HK-2 (cell line): Measurements from ENCODE around the gene WNT9A.

Source experiments
- DNase-seq: peaks from one replicate; pipeline ENCODE4 v3.0.0-alpha.2; 2018; ENCODE audit not compliant: unreplicated experiment

The WNT9A gene

DNA sequence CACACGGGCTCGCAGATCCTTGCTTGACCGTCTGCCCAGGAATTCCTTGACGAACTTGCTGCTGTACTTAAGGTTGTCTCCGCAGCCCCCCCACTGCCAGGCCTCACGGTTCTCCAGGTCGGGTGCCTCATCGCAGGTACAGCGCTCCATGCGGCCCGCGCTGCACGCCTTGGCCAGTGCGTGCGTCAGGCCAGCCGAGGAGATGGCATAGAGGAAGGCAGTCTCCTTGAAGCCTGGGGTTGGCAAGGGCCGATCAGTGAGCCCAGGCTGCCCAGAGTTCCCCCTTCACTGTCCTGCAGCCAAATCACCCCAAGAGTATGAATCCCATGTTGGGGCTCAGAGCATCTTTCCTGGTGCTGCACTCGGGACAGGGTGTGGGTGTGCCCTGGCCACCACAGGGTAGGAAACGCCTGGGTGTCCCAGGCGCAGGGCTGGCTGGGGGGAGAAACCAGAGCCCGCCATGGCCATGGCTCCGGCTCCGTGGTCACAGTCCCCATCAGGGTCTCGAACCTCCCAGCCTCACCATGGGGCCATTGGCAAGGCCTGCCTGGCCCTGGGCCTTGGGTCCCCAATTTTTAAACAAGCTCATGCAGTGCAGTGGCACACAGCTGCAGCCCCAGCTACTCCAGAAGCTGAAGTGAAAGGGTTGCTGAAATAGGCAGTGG, 23.4 kb downstream of the WNT9A start:
- no peak for DNase-seq

DNA sequence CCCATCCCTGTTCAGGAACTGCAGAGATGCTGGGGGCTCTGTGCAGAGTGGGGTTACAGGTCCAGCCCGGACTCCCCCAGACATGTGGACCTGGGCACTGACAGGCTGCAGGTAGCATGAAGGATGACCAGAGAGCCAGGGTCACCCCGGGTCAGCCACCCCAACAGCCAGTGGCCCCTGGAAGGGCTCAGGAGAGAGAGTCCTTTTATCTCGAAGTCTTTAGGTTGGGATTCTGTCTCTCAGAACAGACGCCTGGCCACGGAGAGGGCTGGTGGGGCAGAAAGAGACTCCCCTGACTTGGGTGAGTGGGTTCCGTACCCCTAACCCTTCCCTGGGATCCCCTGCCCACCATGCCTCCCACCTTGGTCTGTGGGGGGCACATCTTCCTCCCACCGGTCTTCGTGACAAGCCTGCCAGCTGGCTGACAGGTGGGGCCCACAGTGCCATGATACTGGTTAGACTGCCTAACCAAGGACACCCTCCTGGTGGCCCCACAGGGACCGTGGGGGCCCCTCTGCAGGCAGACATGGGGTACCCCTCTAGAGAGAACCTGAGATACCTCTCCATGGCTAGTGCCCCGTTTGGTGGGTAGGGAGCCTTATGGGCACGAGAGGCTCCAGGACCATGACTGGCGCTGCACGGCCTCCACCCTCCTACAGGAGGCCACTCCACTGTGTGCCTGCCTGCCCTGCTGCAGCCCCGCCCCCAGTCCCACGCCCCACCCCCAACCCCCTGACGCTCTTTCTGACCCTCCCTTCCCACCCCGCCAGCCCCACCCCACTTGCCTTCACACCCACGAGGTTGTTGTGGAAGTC, 24.2 kb downstream of the WNT9A start:
- no peak for DNase-seq

DNA sequence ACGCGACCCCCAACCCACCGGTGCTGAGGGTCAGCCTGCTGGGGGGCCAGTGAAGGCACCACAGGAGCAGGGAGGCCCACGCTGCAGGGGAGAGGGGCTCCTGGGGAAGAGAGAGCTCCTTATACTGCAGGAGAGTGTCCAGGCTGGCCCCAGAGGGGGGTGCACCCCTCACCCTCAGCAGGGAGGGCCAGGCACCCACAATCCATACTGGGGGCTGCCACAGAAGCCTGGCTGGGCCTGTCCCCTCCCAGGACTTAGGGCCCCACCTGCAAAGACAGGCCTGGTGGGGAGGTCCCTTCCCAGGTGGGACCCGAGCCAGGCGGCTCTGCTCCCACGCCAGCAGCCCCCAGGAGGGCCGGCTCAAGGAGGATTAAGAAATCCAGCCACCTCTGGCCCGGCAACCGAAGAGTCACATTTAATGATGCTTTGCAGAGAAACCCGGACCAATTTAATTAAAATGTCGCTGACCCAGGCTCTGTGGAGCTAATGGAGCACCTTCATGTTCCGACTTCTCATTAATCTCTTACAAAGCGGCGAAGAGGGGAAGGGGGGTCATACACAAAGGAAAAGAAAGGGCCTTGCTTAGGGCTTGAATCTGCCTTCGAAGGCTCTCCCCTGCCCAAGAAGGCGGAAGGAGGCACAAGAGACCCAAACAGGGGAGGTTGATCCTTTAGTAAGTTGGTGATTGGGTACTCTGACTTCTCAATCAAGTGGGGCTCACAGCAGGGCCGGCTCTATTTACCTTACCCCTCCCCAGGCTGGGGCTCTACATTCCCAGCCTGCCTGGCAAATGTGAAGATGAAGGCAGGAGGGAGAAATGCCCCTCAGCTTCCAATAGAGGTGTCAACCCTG, 25.0 kb downstream of the WNT9A start:
- no peak for DNase-seq

DNA sequence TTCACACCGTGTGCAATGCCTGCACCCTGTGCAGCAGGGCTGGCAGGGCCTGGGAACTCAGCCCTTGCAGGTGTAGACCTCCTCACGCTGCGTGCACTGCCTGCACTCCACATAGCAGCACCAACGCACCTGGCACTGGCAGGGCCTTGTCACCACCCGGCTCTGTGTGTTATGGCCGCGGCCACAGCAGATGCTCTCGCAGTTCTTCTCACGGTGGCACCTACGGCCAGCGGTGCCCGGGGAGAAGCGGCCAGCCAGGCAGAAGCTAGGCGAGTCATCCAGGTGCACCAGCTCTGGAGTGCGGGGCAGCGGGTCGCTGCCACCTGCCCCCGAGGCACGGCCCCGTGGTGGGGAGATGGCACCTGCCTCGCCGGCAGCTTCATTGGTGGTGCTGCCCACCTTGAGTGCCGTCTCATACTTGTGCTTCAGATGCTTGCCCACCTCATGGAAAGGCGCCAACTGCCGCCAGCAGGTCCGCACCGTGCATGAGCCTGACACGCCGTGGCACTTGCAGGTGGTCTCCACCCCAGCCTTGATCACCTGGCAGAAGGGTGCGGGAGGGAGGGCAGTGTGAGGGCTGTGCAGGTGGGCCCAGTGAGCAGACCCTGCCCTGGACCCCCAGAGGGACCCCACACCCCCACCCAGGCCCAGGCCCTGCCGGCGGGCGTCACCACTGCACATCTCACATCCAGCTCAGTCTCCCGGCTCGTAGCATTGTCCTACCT, 26.1 kb downstream of the WNT9A start:
- no peak for DNase-seq

DNA sequence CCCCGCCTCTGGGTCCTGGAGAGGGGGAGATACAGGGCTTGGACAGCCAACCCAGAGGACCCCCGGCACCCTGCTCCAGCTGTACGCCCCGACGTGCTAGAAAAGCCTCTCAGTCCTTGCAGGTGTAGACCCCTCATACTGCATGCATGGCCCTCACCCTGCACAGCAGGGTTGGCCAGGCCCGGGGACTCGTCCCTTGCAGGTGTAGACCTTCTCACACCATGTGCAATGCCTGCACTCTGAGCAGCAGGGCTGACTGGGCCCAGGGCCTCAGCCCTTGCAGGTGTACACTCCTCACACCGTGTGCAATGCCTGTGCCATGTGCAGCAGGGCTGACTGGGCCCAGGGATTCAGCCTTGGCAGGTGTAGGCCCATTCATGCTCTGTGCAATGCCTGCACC, 26.8 kb downstream of the WNT9A start:
- no peak for DNase-seq

DNA sequence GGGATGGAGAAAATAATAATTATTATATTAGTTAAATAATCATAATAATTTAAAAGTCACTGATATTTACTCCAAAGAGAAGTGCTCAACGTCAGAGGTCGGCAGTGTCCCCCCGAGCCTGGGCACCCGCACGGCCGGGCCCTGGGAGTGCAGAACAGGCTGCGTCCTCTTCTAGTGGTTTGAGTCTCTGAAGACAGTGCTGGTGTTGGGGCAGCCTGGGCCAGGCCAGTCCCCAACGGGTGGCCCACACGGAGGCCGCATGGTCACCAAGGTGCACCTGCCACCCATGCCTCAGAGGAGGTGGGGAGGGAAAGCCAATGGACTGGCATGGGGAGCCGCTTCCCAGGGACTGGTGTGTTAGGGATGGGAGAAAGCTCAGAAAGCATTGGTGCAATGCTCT, 27.3 kb downstream of the WNT9A start:
- no peak for DNase-seq

DNA sequence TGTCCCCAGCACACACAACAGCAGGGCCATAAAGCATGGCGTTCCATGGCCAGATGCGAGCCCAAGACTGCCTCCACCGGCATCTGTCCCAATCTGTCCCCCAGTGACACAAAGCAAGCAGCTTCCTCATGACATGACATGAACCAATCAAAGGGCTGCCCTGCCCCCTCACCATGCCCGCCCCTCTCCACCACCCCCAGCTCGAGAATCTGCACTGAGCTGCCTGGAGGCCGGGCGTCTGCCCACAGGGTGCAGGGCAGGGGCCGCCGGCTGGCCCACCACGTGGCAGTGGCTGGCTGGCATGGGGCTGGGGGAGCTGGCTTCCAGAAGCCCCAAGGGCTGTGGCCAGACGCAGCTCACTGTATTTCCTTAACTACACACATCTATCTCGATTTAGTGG, 27.8 kb downstream of the WNT9A start:
- no peak for DNase-seq

DNA sequence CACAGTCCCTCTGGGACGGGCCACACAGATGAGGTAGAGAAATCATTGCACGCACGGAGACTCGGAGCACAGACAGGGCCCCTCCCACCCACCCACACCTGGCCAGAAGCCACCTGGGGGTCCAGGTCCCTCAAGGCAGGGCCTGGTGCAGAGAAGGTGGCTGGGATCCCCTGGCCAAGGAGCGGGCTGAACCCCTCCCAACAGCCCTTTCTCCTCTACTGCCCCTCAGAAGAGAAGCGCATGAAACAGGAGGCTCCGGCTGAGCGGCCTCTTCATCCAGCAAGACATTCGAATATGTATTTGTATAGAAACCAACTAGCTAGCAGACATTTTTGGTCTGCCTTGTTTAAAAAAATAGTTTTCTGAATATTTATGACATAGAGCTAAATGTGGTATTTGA, 29.0 kb downstream of the WNT9A start:
- DNase-seq, result no peak

DNA sequence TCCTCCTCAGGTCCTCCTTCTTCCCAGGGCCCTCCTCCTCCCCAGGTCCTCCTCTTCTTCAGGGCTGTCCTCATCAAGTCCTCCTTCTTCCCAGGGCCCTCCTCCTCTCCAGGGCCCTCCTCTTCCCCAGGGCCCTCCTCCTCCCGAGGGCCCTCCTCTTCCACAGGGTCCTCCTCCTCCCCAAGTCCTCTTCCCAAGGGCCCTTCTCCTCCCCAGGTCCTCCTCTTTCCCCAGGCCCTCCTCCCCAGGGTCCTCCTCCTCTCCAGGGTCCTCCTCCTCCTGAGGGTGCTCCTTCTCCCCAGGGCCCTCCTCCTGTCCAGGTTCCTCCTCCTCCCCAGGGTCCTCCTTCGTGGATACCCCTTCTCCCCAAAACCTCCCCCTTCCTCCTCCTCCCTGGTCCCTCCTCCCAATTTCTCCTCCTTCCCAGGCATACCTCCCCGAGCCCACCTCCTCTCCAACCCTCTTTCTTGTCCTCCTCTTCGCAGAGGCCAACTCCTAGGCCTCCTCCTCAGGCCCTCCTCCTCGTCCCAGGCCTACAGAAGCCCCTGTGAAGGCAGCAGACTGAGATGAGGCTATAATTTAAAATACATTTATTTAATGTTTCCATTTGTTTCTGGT, 29.5 kb downstream of the WNT9A start:
- no peak for DNase-seq

DNA sequence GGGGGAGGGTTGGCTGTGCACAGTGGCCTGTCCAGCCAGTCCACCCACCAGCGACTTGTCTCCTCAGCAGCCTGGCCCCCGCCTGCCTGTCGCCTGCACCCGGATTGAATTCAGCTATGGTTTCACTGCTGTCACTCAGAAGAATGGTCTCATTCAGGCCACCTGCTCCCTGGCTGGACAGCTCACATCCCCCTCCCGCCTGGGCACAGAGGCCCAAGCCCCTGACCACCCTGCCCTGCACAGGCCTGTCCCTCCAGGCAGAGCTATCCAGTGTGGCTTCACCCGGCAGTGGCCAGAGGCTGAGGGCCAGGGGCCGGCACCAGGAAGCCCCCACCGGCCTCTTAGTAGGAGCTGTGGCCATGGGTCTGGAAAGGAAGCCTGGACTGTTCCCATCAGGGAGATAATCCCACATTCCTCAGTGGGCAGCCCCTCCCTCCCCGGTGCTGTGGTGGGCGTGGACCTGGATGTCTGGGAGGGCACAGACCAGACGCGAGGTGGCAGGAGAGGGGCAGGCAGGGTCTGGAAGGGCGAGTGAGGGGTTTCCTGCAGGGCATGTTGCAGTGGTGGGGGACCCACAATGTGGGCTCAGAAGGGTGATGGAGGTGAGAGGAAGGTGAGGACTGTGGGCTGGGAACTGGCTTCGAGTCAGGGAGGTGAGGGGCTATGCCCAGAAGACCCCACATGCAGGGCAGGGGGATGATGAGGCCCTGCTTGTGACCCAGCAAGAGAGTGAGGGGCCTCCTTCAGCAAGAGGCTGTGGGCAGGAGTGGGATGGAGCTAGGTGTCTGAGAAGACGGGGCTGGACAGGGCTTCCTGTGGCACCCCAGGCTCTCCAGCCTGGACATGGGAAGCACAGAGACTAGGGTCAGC, 30.4 kb downstream of the WNT9A start:
- DNase-seq, result no peak

DNA sequence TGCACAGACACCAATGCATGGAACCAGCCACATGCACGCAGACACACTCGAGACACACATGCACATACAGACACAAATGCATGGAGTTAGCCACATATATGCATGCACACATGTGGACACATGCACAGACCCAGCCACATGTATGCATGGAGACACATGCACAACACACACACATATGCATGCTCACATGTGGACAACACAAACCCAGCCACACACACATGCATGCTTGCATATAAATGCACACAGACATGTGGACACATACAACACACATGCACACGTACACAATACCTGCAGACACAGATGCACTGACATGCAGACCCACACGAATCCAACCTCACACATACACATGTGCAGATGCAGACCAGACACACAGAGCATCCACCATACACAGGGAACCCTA, 31.1 kb downstream of the WNT9A start:
- no peak for DNase-seq

DNA sequence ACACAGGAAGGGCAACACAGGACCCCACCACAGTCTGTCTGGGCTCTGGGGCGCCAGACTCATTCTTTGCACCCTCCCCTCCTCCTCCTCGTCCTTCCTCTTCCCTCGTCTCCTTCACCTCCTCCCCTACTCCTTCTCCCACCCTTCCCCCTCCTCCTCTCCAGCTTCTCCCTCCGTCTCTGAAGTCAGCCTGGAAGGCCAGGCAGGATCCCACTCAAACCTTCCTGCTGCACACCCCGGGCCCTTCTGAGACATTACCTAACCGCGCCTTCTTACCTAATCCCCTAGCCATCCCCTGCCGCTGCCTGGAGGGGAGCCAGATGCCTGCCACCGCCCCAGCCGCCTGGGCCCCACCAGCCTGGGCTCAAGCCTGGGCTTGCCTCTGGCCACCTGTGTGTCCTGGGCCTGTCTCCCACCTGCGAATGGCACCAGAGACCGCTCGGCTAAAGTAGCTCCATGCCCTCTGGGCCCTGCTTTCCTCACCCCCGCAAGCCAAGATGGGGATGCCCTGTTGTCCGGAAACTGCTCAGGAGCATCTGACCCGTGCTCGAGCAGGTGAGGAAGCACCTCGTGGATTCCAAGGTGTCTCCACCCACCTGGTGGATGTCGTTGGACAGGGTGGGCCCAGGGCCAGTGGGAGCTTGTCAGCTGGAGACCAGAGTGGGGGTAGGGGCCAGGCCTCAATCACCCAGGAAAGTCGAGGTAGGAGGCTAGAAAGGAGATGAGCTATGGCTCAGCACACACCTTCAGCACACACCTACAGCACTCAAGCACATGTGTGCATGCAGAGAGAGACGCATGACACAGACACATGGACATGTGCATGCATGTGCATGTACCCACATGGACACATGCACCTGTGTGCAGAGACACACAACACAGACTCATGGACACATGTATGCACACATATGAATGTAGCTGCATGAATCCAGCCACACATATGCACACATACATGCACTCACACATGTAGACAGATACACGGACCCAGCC, 31.9 kb downstream of the WNT9A start:
- no peak for DNase-seq

DNA sequence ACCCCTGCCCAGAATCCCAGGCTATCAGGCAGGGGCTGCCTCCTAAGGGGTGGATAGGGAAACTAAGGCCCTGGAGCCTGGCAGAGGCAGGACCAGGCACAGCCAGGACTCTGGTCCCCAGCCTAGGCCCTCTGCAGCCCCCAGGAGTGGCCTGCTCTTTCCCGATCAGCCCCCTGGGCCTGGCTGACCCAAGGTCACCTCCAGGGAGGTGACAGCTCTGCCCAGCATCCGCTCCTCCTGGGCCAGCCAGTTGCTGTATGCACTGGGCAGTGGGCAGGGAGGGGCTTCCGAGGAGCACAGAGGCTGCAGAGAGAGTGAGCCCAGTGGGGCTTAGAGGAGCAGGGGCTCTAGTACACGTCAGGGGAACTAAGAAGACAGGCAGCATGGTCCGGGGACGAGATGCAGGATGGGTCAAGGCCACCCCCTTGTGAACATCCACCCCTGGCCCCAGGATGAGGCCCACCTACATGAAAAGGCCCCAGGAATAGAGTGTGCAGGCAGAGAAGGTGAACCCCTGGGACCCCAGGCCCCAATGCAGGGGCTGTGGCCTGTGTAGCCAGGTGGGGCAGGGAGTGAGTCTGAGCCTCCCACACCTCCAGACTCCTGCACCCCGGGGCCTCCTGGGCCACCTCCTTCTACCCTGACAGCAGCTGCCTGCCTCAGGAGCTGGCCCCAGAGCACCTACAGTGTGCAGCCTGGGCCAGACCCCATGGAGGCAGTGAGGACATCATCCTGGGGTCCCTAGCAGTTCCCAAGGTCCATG, 32.8 kb downstream of the WNT9A start:
- no peak for DNase-seq

DNA sequence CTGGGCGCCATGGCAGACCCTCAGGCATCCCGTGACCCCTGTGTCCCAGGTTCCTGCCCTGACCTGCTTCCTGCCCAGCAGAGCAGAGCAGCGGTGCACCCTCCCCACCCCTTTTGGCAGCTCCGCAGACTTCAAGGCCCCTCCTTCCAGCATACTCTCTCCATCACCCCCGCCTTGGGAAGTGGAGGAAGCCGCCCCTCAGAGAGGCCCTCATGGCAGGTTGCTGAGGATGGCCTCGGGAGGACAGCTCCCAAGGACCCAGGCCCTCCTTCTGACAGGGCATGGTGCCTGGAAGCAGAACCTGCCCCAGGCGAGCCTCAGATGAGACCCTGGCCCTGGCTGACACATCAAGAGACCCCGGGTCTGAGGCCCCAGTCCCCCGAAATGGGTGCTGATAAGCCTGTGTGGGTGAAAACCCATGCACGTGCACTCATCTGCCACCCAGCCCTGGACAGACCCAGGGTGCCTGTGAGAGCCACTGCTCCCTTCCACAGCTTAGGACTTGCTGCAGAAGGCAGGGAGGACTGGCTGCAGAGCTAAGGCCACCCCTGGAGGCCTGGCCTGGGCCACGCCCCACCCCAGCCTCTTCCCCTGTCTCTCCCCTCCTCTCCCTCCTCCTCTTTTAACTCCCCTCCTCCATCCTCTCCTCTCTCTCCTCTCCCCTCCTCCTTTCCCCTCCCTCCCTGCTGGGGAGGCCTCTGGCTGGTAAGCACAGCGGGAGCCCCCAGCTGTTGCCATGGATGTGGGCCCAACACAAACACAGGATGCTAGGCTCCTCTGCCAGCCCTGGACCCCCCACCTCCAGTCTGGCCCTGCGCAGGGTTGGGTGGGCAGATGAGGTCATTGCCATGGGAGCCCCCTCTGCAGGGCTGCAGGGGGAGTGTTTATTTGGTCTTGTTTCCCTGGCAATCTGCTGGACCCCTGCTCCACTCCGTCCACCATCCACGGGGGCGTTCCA, 33.7 kb downstream of the WNT9A start:
- no peak for DNase-seq

DNA sequence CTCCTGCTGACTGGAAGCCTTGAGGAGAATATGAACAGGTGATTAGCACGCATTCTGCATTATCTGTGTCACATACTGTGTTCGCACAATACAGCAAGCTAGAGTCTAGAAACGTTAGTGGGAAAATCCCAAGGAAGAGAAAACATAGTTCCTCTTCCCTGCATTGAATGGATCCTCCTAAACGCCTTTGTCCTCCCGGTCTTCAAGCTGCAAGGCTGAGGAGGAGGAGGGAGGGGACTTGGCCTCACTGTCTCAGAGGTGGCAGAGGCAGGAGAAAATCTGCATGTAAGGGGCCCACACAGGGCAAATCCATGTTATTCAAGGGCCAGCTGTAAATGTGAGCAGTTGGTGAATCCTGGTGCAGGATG, 34.4 kb downstream of the WNT9A start:
- DNase-seq, result no peak

DNA sequence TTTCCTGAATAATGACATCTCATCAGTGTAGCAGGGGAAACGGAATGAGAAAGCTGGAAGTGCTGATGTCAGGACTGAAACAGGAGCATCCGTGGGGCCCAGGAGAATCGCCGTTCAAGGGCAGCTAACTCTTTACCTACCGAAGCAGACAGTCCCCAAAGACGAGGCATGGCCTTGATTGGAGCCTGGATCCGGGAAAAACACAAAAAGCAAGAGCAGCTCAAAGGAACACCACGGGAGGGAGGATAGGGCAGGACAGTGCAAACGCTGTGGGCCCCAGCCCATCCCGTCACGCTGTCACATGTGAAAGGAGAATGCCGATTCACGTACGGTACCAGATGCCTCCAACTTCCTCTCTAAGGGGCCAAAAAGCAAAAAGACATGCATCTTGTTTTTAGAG, 34.9 kb downstream of the WNT9A start:
- no peak for DNase-seq

DNA sequence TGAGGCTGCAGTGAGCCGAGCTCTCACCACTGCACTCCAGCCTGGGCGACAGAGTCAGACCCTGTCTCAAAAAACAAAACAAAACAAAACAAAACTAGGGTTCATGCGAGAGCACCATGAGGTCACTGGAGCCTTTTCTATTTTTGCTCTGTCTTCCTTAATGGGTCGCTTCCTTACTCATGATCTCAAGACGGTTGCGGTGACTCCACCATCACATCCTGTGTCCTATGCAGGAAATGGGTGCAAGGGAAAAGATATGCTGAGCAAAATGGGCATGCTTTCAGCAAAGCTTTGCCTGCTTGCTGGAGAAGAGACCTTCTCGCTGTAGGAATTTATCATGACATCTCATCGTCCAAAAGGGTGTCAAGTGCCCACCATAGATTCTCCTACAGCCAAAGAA, 36.4 kb downstream of the WNT9A start:
- DNase-seq, result no peak
